ENCODE data around the gene VWA2. TPM values are rescaled to one million over a fixed set of nuclear protein-coding genes. Genes with fewer than 3 reads are reported as not detected.

VWA2 gene
- total RNA-seq, 2 donors from 2014 or later: 1.1 to 1.5 TPM

DNA sequence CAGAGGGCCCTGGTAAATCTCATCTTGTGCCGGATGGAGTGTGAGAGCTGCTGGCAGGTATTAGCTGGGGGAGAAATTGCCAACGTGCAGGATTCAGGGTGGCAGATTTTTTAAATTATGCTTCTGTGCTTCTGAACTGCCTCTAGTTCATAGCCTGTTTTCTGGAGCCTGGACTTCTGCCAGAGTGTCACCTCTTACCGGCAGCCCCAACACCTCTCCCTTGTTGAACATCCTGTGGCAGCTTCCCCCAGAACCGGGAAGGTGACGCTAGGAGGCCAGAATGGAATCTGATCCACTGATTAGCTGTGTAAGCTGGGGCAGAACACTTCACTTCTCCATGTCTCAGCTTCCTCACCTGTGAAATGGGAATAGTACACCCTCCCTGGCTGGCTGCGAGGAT lies 5.1 kb downstream of the VWA2 start:
- intact Hi-C loops (cut with DNase I, micrococcal nuclease): no loop called here
- DNase-seq (no peak), ATAC-seq (no peak)

DNA sequence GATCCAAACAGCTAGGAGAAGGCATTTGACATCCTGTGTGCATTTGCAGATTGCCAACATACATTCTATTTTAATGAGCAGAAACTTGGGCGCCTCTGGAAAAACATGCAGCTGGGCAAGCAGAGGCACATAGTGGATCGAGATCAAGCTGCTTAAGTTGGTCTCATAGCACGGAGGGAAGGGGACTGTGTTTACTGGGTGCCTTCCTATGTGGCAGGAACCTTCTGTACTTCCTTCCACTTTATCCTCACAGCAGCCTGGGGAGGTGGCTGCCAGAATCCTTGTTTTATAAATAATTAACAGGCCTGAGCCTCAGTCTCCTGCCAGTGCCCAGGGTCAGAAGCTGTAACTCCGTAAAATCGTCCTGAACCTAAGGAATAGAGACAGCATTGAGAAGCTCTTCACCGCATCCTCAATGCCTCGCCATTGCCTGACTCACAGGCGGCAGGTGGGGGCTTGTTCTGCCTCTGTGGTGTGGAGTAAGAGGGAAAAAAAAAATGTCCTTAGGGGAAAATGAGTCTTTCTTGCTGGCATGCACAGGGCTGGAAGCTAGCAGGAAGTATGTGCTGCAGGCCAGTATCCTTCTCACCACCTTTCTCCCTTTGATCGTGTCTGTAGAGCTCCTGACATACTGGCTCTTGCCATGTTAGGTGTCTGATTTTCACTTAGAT lies 6.2 kb downstream of the VWA2 start:
- intact Hi-C loops (cut with DNase I, micrococcal nuclease): no loop called here
- no peak for DNase-seq
- ATAC-seq: peak; percentile 64

DNA sequence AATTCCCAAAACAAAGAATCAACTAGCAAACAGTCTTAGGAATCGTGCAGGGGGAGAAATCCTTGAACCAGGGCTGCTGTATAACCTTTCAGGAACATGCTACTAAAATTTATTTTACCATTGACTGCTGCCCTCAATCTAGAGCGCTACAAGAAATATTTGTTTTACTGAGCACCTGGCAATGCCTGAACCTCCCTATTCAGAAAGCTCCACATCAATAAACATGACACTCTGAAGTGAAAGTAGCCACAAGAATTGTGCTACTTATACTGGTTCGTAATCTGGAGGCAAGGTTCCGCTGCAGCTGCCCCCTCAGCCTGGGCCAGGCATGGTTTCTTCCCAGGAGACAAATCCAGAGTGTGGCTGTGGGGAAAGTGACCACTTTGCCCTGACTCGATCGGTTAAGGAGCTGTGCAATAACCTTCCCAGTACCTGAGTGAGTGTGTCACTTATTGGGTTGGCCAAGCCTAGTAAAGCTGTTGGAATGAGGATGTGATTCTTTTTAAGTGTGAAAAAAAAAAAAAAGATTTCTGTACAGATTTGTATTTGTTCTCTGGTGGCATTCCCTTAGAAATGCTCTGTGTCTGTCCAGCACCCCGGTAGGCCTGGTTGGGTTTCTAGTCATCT lies 7.7 kb downstream of the VWA2 start:
- DNase-seq (no peak), ATAC-seq (peak; percentile 81)
- intact Hi-C loops (cut with DNase I, micrococcal nuclease): no loop called here

DNA sequence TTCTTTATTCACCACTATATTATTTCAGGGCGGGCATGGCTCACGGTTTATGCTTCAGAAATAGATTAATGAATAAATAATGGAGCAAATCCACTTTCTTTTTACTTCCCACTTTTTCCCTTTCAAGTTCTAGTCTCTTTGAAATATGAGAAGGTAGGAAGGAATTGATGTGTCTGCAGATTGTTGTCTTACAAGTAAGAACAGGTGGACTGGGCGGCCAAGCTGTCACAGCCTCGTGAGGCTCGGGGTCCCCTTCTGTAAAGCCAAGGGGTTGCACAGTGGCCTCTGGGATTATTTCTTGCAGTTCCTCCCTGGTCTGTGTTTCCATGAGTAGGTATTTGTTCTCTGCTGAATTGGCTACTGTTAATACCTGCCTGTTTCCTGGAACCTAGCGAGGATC lies 11.2 kb downstream of the VWA2 start:
- DNase-seq (no peak), ATAC-seq (no peak)
- intact Hi-C loops (cut with DNase I, micrococcal nuclease): no loop called here

DNA sequence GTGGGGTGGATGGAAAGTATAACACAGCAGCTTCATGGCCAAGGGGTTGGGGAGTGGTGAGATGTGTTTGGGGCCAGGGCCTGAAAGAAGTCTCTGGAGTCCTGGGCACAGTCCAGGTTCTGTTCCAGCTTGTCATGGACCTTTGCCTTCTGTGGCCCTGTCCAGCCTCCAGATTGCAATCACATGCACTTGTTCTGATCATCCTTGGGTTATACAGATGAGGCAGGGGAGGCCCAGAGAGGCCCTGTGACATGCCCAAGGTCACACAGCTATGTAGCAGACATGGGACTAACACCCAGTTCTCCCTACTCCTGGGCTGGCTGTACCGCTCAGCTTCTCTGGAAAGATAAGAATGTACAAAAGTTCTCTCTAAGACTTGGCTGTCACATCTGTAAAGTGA lies 11.7 kb downstream of the VWA2 start:
- intact Hi-C loops (cut with DNase I, micrococcal nuclease): no loop called here
- ATAC-seq (no peak), DNase-seq (no peak)

DNA sequence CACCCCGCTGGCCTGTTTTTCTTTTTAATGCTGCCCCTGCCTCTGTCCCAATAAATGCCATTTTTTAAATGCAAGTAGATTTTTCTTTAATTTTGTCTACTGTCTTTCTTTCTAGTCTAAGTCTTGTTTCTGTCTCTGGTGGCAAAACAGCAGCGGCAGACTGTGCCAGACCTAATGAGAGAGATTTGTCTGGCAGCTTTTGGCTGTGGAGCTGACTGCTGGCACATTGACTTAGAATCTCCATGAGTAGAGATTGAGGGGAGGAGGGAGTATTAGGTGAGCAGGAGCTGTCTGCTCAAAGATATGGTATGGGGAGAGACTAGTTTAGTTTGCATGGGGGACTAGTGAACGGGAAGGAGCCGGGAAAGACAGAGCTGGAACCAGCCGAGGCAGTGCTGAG lies 13.0 kb downstream of the VWA2 start:
- DNase-seq (no peak), ATAC-seq (no peak)
- intact Hi-C loops (cut with DNase I, micrococcal nuclease): no loop called here

DNA sequence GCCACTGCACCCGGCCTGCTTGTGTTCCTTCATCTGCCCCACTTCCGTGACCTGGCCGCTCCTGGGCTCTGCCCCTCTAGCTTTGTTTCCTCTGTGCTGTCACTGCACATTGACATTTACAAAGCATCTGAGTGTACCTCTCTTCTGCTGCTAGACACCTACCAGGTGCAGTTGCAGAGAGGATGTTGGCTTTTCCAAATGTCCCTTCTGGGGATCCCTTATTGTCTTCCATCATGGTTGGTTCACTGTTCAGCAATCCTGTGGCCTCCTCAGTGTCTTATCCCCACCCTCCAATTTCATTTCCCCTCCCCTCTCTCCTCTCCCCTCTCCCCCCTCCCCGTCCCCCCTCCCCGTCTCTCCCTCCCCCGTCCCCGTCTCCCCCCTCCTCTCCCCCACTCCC lies 13.8 kb downstream of the VWA2 start:
- intact Hi-C loops (cut with DNase I, micrococcal nuclease): no loop called here
- no peak for DNase-seq
- ATAC-seq: no peak

DNA sequence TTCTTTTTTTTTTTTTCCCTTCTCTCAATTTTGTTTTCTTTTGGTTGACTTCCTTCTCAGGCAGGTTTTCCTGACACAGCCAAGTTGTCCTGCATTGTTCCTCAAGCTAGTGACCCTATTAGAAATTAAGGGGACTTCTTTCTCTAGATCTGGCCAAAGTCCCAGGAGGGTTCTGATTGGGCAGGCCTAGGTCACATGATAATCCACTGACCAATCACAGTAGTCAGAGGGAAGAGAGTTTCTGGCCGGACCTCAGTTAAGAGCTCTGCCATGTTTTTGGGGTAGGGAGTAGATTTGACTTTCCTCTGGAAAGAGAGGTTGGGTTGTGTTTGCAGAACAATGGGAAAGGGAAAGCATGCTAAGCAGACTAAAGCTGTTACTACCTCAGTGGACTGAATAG lies 16.2 kb downstream of the VWA2 start:
- DNase-seq: no peak
- intact Hi-C loops (cut with DNase I, micrococcal nuclease): no loop called here
- ATAC-seq: no peak

DNA sequence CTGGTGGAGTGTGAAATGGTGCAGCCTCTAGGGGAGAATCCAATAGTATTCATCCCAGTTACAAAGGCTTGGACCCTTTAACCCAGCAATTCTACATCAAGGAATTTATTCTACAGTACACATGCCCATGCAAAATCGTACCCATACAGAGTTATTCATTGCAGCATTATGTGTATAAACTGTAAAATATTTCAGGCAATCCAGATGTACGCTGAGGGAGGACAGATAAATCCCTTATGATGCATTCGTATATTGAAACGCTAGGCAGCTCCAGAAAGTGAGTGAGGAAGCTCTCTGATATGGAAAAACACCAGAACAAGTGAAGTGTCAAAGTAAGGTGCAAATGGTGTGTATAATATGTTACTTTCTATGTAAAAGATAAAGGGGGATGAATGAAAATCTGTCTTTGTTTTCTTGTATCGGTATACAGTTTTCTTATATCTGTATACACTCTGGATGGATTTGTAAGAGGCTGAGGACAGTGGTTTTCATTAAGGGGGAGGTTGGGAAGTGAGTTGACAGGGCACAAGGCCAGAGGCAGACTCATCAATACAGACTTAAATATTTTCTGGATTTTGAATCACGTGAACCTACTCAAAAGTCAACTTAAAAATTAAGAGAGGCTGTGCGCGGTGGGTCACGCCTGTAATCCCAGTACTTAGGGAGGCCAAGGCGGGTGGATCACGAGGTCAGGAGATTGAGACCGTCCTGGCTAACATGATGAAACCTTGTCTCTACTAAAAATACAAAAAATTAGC lies 17.1 kb downstream of the VWA2 start:
- DNase-seq (no peak), ATAC-seq (no peak)
- intact Hi-C loops (cut with DNase I, micrococcal nuclease): no loop called here

DNA sequence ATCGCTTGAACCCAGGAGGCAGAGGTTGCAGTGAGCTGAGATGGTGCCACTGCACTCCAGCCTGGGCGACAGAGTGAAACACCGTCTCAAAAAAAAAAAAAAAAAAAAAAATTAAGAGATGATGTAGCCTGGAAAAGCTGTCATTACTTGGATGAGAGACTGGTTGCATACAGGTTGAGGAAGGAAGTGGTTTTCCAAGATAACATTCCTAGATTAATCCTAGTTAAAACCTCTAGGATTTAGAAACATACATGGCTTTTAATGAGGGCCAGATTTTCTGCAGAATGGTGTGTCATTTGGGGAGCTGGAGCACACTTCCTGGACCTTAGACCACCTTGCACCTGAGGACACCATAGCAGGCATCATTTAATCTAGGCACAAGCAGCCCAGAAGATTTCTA lies 17.8 kb downstream of the VWA2 start:
- intact Hi-C loops (cut with DNase I, micrococcal nuclease): no loop called here
- DNase-seq (no peak), ATAC-seq (no peak)

DNA sequence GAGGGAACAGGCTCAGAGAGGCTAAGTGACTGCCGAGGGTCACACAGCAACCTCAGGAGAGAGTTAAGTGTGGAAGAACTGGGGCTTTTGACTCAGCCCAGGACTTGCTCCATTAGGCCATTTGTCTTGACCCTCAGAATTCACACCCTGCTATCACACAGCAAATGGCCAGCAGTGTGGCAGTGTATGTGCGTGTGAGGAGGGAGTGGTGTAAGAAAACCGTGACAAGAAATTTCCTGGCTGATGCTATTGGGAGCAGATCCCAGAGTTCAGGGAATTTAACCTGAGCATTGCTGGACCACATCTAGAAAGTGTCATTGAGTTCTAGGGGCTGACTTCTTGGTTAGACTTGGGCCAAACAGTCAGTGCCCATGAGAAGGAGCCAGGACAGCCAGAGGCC lies 18.4 kb downstream of the VWA2 start:
- intact Hi-C loops (cut with DNase I, micrococcal nuclease): no loop called here
- ATAC-seq (no peak), DNase-seq (no peak)

DNA sequence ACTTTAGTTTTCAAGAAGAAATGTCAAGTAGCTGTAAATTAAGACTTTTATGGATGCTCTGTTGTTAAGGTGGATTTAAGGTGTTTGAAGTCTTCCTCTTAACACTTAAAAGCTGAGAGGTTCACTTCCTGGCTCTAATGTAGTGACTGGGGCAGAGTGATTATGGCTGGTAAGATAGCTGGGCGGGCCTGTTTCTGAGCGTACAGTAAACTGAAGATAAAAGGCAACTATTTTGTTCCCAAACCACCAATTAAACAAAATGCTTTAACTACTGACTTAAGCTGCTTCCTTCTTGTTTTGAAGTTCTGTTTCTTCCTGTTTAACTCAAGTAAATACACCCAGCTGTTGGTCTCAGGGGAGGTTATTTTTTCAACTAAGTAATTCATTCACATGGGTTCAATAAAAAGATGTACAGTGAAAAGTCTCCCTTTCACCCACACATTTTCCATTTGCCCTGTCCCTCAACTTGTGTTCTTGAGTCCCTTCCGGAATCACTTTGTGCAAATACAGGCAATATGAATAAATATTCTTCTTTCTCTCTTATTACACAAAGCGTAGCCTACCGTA lies 19.3 kb downstream of the VWA2 start:
- ATAC-seq: peak; percentile 93
- peak in 1 of 2 donors; percentile 38 for DNase-seq
- intact Hi-C loops (cut with DNase I, micrococcal nuclease): no loop called here

DNA sequence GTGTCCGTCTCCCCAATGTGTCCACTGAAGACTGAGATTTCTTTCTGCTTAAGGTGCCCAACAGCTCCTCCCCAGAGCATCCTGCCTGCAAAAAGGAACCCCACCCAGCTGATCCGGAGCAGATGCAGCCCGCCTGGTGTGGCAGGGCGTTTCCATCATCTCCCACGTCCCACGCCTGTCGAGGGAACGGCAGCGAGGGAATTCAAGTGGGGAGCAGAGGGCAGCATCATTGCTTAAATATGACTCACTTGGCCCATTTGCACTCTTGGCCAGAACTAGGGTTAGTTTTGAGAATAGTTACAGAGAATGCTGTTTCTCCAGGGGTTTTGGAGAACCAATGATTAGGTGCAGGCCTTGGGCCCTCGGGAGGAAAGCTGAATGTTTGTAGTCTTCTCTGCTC lies 20.8 kb downstream of the VWA2 start:
- intact Hi-C loops (cut with DNase I, micrococcal nuclease): no loop called here
- DNase-seq: no peak
- no peak for ATAC-seq

DNA sequence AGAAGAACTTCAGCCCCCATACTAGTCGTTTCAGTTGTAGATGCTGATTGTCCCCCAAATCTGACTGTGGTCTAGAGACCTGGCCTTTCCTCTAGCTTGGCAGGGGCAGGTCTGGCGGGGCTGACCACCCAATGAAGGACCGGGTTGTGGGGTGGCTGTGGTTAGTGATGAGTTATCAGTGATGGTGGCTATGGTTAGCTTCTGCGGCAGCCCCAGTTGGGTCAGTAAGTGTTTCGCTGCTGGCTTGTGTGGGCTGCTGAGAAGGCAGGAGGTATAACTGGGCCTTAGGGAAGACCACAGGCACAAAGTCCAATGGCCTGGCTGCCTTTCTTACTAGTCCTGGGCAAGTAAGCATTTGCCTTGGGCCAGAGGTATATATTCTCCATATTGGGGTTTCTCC lies 21.3 kb downstream of the VWA2 start:
- ATAC-seq (no peak), DNase-seq (no peak)
- intact Hi-C loops (cut with DNase I, micrococcal nuclease): no loop called here

DNA sequence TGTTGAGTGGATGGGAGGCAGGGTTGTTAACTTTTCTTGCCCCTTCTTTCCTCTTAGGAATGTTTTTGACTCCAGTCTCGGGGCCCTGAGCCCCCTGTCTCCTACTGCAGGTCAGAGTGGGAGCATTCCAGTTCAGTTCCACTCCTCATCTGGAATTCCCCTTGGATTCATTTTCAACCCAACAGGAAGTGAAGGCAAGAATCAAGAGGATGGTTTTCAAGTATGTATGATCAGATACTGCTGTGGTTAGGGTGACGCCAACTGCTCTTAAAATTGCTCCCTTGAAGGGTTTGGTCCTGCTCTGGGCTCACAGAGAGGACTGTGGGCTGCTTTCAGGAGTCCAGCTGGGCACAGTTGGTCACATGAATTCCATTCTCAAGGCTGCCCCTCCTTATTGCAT lies 22.0 kb downstream of the VWA2 start:
- intact Hi-C loops (cut with DNase I, micrococcal nuclease): no loop called here
- DNase-seq: no peak
- no peak for ATAC-seq

DNA sequence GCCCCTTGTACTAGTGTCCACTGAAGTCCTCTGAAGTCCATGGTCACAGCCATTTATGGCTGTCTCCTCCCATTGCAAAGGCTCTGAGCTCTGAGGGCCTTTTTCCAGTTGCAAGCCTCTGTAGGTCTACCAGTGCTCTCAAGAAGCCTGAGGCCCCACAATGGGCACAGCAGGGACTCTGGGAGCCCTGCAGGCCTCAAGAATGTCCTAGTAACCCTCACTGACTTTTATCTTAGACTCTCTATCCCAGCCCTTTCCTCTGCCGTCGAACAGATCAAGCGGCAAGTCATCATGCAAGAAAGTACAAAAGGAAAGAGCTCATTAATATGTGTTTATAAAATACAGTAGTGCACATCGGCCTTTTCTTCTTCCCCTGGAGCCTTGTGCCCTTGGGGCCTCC lies 23.4 kb downstream of the VWA2 start:
- intact Hi-C loops (cut with DNase I, micrococcal nuclease): no loop called here
- DNase-seq (no peak), ATAC-seq (no peak)

DNA sequence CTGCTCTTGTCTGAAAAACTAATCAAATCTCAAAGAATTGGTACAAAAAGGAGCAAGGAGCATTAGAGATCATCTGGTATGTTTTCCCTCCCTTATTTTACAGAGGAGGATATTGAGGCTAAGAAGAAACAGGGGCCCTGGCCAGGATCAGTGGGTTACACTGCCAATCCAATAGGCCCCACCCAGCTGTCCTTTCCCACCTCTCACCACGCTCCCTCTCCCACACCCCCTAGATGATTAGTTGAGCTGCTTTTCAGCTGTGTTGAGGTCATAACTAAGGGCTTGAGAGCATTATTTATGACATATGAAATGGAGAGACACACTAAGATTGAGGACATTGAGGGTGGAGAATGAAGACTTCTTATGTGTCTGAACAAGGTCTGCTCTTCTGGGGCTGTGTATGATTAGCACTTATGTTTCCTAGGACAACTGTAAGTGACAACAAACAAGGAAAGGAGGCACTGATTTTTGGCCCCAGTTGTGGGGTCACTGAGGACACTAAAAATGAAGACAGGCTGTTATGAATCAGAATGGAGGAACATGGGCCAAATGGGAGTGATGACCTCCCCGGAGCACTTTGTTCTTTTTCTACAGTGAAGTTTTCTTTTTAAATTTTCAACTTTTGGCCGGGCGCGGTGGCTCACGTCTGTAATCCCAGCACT lies 26.5 kb downstream of the VWA2 start:
- DNase-seq: no peak
- no peak for ATAC-seq
- intact Hi-C loops (cut with DNase I, micrococcal nuclease): no loop called here

DNA sequence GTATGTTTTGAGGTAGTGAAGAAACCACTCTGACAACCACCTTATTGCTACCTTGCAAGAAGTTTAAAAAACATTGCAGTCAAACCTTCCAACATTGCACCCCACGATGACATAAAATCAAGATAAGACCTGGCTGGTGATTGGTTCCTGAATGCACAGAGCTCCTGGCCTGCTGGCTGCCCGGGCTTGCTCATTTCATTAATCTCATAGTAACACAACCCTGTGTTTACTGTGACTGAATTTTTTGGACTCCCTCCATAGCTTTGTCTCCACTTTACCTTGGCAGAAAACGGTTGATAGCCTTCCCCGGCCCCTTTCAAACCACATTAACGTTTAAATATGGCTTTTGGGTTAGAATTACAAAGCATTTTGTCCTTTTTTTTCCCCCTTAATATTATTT lies 27.5 kb downstream of the VWA2 start:
- intact Hi-C loops (cut with DNase I, micrococcal nuclease): no loop called here
- peak; percentile 30 for ATAC-seq
- no peak for DNase-seq

DNA sequence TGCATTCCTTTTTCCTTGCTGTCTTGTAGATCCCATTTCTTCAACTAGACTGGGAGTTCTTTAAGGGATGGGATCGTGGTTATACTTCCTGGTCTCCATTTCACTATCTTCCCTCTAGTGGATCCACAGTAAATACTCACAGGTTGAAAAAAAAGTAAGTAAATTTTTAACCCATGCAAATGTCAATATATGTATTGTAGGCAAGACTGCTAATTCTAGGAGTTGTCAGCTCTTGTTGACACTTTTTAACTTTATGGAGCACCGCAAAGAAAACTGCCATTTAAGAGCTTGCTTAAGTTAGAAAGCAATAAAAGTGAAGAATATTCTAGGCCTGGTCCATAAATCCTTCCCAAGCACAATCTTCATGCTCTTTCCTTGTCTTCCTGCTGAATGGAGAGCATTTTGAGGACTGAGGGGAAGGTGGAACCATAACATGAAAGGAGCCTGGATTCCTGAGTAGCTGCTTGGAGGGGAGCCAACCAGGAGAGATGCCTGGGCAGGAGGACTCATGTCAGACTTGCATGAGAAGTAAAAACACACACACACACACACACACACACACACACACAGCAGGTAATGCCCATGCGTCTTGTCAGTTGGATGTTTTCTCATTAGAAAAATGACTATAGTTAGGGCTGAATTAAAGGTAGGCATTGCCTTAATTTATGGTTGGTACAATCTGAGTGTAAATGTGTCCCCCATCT lies 32.2 kb downstream of the VWA2 start:
- intact Hi-C loops (cut with DNase I, micrococcal nuclease): no loop called here
- peak in 1 of 2 donors; percentile 48 for DNase-seq
- peak; percentile 93 for ATAC-seq

Data from left colon (tissue), 2 donors.